Measurements from ENCODE around the gene AGA. TPM values are rescaled to one million over a fixed set of nuclear protein-coding genes. Genes with fewer than 3 reads are reported as not detected.

Gene AGA
- total RNA-seq, 4 donors from 2014 or later: 27.7 to 34.0 (median 31.7) TPM

- H3K9me3 ChIP-seq: no peaks in the 10 kb centered on the region
- H3K4me1 ChIP-seq: peaks cover 0 to 4% (median 0%) of the 10 kb centered on the region in 3 donors
- no peaks in the 10 kb centered on the region for H3K36me3 ChIP-seq
- no peaks in the 10 kb centered on the region for H3K27me3 ChIP-seq
- TF ChIP-seq CTCF (IDR thresholded peaks at IDR 0.05) (no peak), POLR2A (IDR thresholded peaks at IDR 0.05) (no peak)
- no peak overlapping the region for H3K27ac ChIP-seq
- intact Hi-C loops (cut with DNase I): no loop called here
- H3K4me3 ChIP-seq: no peak overlapping the region
- no peak for DNase-seq
Observed at GRCh38 chr4:177413656-177414055, 28.6 kb downstream of the AGA start.

DNA sequence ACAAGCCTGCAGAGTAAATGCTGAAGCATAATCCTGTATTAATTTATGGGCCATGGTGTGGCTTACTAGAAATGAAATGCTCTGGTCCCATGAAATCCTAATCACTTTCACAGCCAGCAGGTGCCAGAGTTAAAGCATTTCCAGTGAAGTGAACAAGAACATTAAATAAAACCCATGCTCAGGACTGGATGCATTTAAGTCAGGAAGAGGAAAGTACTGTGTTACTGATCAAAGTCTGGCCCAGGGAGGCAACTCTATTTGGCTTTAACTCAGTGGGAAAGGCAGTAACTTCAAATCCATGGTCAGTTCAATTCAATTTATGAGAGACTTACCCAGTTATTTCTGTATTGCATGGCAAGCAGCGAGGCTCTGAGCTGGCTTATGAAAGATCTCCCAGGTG is 29.2 kb downstream of the AGA start:
- no peak for TF ChIP-seq POLR2A (IDR thresholded peaks at IDR 0.05)
- TF ChIP-seq CTCF (IDR thresholded peaks at IDR 0.05): no peak
- Histone ChIP-seq H3K27ac (no peak overlapping the region), H3K4me3 (no peak overlapping the region), H3K36me3 (no peaks in the 10 kb centered on the region), H3K27me3 (no peaks in the 10 kb centered on the region), H3K4me1 (peaks cover 0 to 6% (median 0%) of the 10 kb centered on the region in 3 donors), H3K9me3 (no peaks in the 10 kb centered on the region)
- 77 to 78% methylated on average over 1 of the region's 1 CpG for WGBS, 2 donors
- no peak for DNase-seq
- intact Hi-C loops (cut with DNase I): no loop called here

- H3K27ac ChIP-seq: no peak overlapping the region
- H3K27me3 ChIP-seq: no peaks in the 10 kb centered on the region
- no peaks in the 10 kb centered on the region for H3K9me3 ChIP-seq
- H3K4me3 ChIP-seq: no peak overlapping the region
- peaks cover 0 to 12% (median 0%) of the 10 kb centered on the region in 3 donors for H3K4me1 ChIP-seq
- DNase-seq: no peak
- intact Hi-C loops (cut with DNase I): no loop called here
- no peak for TF ChIP-seq POLR2A (IDR thresholded peaks at IDR 0.05)
- no peak for TF ChIP-seq CTCF (IDR thresholded peaks at IDR 0.05)
- no peaks in the 10 kb centered on the region for H3K36me3 ChIP-seq
- WGBS, 2 donors: 62 to 74% methylated on average over 5 of the region's 5 CpGs
Observed at GRCh38 chr4:177411996-177412395, 30.2 kb downstream of the AGA start.

DNA sequence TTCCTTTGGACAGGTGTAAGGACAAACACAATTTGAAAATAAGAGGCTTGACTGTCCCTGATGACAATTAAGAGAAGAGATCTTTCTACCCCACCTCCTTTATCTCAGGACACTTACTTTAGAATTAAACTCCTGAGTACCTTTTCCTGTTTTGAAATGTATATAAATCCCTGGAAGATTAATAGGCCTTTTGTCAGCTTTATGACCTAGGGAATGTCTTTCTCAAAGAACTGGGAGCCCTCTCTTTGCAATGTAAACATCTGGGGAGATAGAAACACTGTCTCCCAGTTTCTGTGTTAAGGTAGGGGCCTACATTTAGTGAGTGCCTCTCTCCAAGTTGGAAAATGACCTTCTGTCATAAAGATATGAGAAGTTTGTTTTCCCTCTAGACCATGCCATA is 31.7 kb downstream of the AGA start:
- Histone ChIP-seq H3K36me3 (no peaks in the 10 kb centered on the region), H3K27me3 (no peaks in the 10 kb centered on the region), H3K4me3 (no peak overlapping the region), H3K27ac (no peak overlapping the region), H3K4me1 (peaks cover 0 to 22% (median 0%) of the 10 kb centered on the region in 3 donors), H3K9me3 (no peaks in the 10 kb centered on the region)
- no peak for DNase-seq
- TF ChIP-seq CTCF (IDR thresholded peaks at IDR 0.05) (no peak), POLR2A (IDR thresholded peaks at IDR 0.05) (no peak)
- intact Hi-C loops (cut with DNase I): no loop called here

GRCh38 chr4:177408023-177408422 is 34.2 kb downstream of the AGA start:
- H3K4me1 ChIP-seq: peaks cover 0 to 39% (median 0%) of the 10 kb centered on the region in 3 donors
- no peaks in the 10 kb centered on the region for H3K27me3 ChIP-seq
- intact Hi-C loops (cut with DNase I): no loop called here
- DNase-seq: no peak
- H3K27ac ChIP-seq: peak overlapping the region in 2 of 4 donors; percentile 28 to 48
- TF ChIP-seq POLR2A (IDR thresholded peaks at IDR 0.05): no peak
- no peak for TF ChIP-seq CTCF (IDR thresholded peaks at IDR 0.05)
- H3K9me3 ChIP-seq: no peaks in the 10 kb centered on the region
- no peak overlapping the region for H3K4me3 ChIP-seq
- 91 to 93% methylated on average over 18 to 23 of the region's 25 CpGs for WGBS, 2 donors
- H3K36me3 ChIP-seq: no peaks in the 10 kb centered on the region
